Hematopoietic multipotent progenitor cell treated with erythropoietin and hydrocortisone succinate and interleukin-3 and kit ligand, for 6 days (in vitro differentiated cells): ENCODE results near the gene RABGAP1L.
A peak's percentile ranks its signal among the peaks of the same experiment; 100 is the strongest.
"Not testable (repeated sequence)": the region's sequence is repeated elsewhere in the genome, so short reads cannot be mapped to it uniquely, and the experiment has no call there.

Source experiments
- DNase-seq: peaks from one replicate; pipeline ENCODE4 v3.0.0-alpha.2; 2015

RABGAP1L gene

GRCh38 chr1:174836543-174836942, 677.2 kb downstream of the RABGAP1L start:
- DNase-seq: no peak

- no peak for DNase-seq
These were observed 678.1 kb downstream of the RABGAP1L start for GRCh38 chr1:174837386-174837785.

GRCh38 chr1:174839211-174839610, 679.9 kb downstream of the RABGAP1L start:
- DNase-seq: no peak

- peak; percentile 52 for DNase-seq
These were observed 682.4 kb downstream of the RABGAP1L start for GRCh38 chr1:174841747-174842146.

GRCh38 chr1:174848593-174849560, 689.6 kb downstream of the RABGAP1L start:
- DNase-seq: not testable (repeated sequence)

- no peak for DNase-seq
These were observed 691.4 kb downstream of the RABGAP1L start for GRCh38 chr1:174850726-174851125.

GRCh38 chr1:174858301-174858700, 699.0 kb downstream of the RABGAP1L start:
- no peak for DNase-seq

GRCh38 chr1:174870319-174870718, 711.0 kb downstream of the RABGAP1L start:
- DNase-seq: no peak

- DNase-seq: no peak
These were observed 712.6 kb downstream of the RABGAP1L start for GRCh38 chr1:174871886-174872285.

GRCh38 chr1:174872615-174873058, 713.3 kb downstream of the RABGAP1L start:
- DNase-seq: peak; percentile 37

GRCh38 chr1:174874331-174875053, 715.2 kb downstream of the RABGAP1L start:
- no peak for DNase-seq

GRCh38 chr1:174875306-174875705, 716.0 kb downstream of the RABGAP1L start:
- DNase-seq: no peak

GRCh38 chr1:174877208-174877673, 717.9 kb downstream of the RABGAP1L start:
- peak; percentile 35 for DNase-seq

GRCh38 chr1:174880171-174880570, 720.9 kb downstream of the RABGAP1L start:
- DNase-seq: no peak

GRCh38 chr1:174883409-174883808, 724.1 kb downstream of the RABGAP1L start:
- peak; percentile 43 for DNase-seq

GRCh38 chr1:174884038-174884437, 724.7 kb downstream of the RABGAP1L start:
- DNase-seq: no peak

- DNase-seq: no peak
These were observed 725.2 kb downstream of the RABGAP1L start for GRCh38 chr1:174884566-174884965.

GRCh38 chr1:174890024-174890423, 730.7 kb downstream of the RABGAP1L start:
- DNase-seq: no peak

- no peak for DNase-seq
These were observed 732.7 kb downstream of the RABGAP1L start for GRCh38 chr1:174892016-174892415.

GRCh38 chr1:174894117-174894762, 734.9 kb downstream of the RABGAP1L start:
- no peak for DNase-seq

GRCh38 chr1:174895610-174896009, 736.3 kb downstream of the RABGAP1L start:
- DNase-seq: not testable (repeated sequence)

GRCh38 chr1:174898102-174898797, 738.9 kb downstream of the RABGAP1L start:
- no peak for DNase-seq
